GM10266 (cell line): Measurements from ENCODE around the gene CDCA7L.

Source experiments
- DNase-seq: peaks from one replicate; pipeline ENCODE4 v3.0.0; 2012; ENCODE audit errors: extremely low spot score
- CTCF ChIP-seq: IDR thresholded peaks from 2 replicates; pipeline ENCODE4 v1.5.1; 2012; ENCODE audit warnings: mild to moderate bottlenecking, low read depth; ENCODE audit not compliant: control insufficient read depth, insufficient read depth; ENCODE audit errors: missing control alignments

CDCA7L gene

GRCh38 chr7:21918216-21918615 lies 27.5 kb downstream of the CDCA7L start:
- DNase-seq = no peak
- no peak for TF ChIP-seq CTCF

- no peak for TF ChIP-seq CTCF
- DNase-seq = no peak
These were observed 29.1 kb downstream of the CDCA7L start for GRCh38 chr7:21916629-21917028.

- no peak for TF ChIP-seq CTCF
- no peak for DNase-seq
These were observed 29.5 kb downstream of the CDCA7L start for GRCh38 chr7:21916176-21916575.

- DNase-seq = no peak
- TF ChIP-seq CTCF = no peak
These were observed 30.6 kb downstream of the CDCA7L start for GRCh38 chr7:21915140-21915539.

- TF ChIP-seq CTCF = no peak
- DNase-seq = no peak
These were observed 31.0 kb downstream of the CDCA7L start for GRCh38 chr7:21914671-21915070.

GRCh38 chr7:21912931-21913780 lies 32.5 kb downstream of the CDCA7L start:
- TF ChIP-seq CTCF = no peak
- no peak for DNase-seq

- no peak for DNase-seq
- TF ChIP-seq CTCF = no peak
These were observed 33.4 kb downstream of the CDCA7L start for GRCh38 chr7:21912305-21912704.
